Caco-2 (cell line): ENCODE data around the gene MT3. TPM values are rescaled to one million over a fixed set of nuclear protein-coding genes. Genes with fewer than 3 reads are reported as not detected.
A peak's percentile ranks its signal among the peaks of the same experiment; 100 is the strongest.

ENCODE experiments used
- BruUV-seq: library from RNA; stranded (reverse); fragments of 400-500 nt; replicated peaks from 2 replicates; lab custom pipeline; 2021; lab: Mats Ljungman, UMichigan
- CTCF ChIA-PET: fragments of 300-600 bp; sonication (Branson Sonifier 250); formaldehyde crosslinking; loops from one replicate; lab custom pipeline; 2022; ENCODE audit warnings: antibody characterized with exemption; lab: Charles Lee
- POLR2A ChIA-PET: fragments of 300-600 bp; sonication (Branson Sonifier 250); formaldehyde crosslinking; loops from one replicate; lab custom pipeline; 2022; ENCODE audit warnings: antibody characterized with exemption; lab: Charles Lee
- DNase-seq, 2 experiments: peaks; one replicate each; pipeline versions ENCODE4 v3.0.0 to v3.0.0-alpha.2; 2020 to 2022
- H3K27me3 ChIP-seq: replicated peaks from 2 replicates; pipeline ENCODE4 v1.6.0; 2011; ENCODE audit warnings: low read length; ENCODE audit not compliant: control insufficient read depth, insufficient read depth
- H3K36me3 ChIP-seq: 2 replicates; pipeline ENCODE4 v1.5.1; 2011; ENCODE audit warnings: low read length; ENCODE audit not compliant: control insufficient read depth, insufficient read depth
- H3K4me1 ChIP-seq: fragments of 250-450 bp; sonication (Bioruptor Pico); 2 replicates; pipeline ENCODE4 v1.5.1; 2020; ENCODE audit warnings: mild to moderate bottlenecking
- H3K4me3 ChIP-seq: 2 replicates; pipeline ENCODE4 v1.5.1; 2011; ENCODE audit warnings: low read depth, mild to moderate bottlenecking, control low read depth, low read length
- H3K9me3 ChIP-seq: fragments of 250-450 bp; sonication (Bioruptor Pico); 2 replicates; pipeline ENCODE4 v1.5.1; 2020; ENCODE audit warnings: mild to moderate bottlenecking, moderate library complexity
- H3K27ac Mint-ChIP-seq: one replicate; pipeline ENCODE4 v1.8.0; 2022; ENCODE audit warnings: mixed read lengths; ENCODE audit not compliant: unreplicated experiment
- H3K27me3 Mint-ChIP-seq: one replicate; pipeline ENCODE4 v1.8.0; 2022; ENCODE audit warnings: mixed read lengths; ENCODE audit not compliant: insufficient read depth, unreplicated experiment
- H3K36me3 Mint-ChIP-seq: one replicate; pipeline ENCODE4 v1.8.0; 2022; ENCODE audit warnings: mild to moderate bottlenecking, mixed read lengths; ENCODE audit not compliant: insufficient read depth, unreplicated experiment
- H3K4me1 Mint-ChIP-seq: one replicate; pipeline ENCODE4 v1.8.0; 2022; ENCODE audit warnings: low read depth, mixed read lengths; ENCODE audit not compliant: unreplicated experiment
- H3K4me3 Mint-ChIP-seq: one replicate; pipeline ENCODE4 v1.8.0; 2022; ENCODE audit warnings: mild to moderate bottlenecking, moderate library complexity, mixed read lengths; ENCODE audit not compliant: unreplicated experiment
- H3K9me3 Mint-ChIP-seq: one replicate; pipeline ENCODE4 v1.8.0; 2022; ENCODE audit warnings: mixed read lengths; ENCODE audit not compliant: unreplicated experiment
- CTCF ChIP-seq, 2 experiments: fragments of 200-600 bp in 1 of 2; IDR thresholded peaks; 1 replicate in 1 of 2; 2 replicates in 1 of 2; pipeline versions ENCODE4 v1.5.1 to v1.8.0; 2011 to 2022; ENCODE audit warnings: antibody characterized with exemption in 1 of 2, control low read depth in 1 of 2, inconsistent platforms in 1 of 2, low read depth in 1 of 2, low read length in 1 of 2, mild to moderate bottlenecking in 1 of 2, moderate library complexity in 1 of 2; ENCODE audit not compliant: insufficient read depth in 1 of 2, severe bottlenecking in 1 of 2, unreplicated experiment in 1 of 2
- intact Hi-C: fragments of 100-400 bp; cut with micrococcal nuclease; formaldehyde crosslinking; loops from one replicate; pipeline ENCODE4 v1.10.0; 2022; ENCODE audit not compliant: unreplicated experiment
- total RNA-seq: library from RNA; stranded (reverse); gene quantifications from 2 replicates; pipeline ENCODE4 v1.2.3, GENCODE V29; 2022

The MT3 gene
- total RNA-seq, 1 experiment from 2014 or later, result not detected

- Histone ChIP-seq H3K4me1 (no peaks in the 10 kb centered on the region), H3K9me3 (no peaks in the 10 kb centered on the region), H3K36me3 (no peaks in the 10 kb centered on the region), H3K4me3 (no peak overlapping the region), H3K27me3 (peaks cover 13% of the 10 kb centered on the region)
- ChIA-PET CTCF (no interaction called here), POLR2A (no interaction called here)
- peaks cover 32% of the 10 kb centered on the region for H3K27me3 Mint-ChIP-seq
- peaks cover 5% of the 10 kb centered on the region for H3K4me1 Mint-ChIP-seq
- H3K27ac Mint-ChIP-seq, result no peak overlapping the region
- TF ChIP-seq CTCF (IDR thresholded peaks at IDR 0.05; ENCODE audit: insufficient read depth in 1 of 2, low read depth in 1 of 2, low read length in 1 of 2, severe bottlenecking in 1 of 2, unreplicated experiment in 1 of 2), result no peak
- no peaks in the 10 kb centered on the region for H3K9me3 Mint-ChIP-seq
- intact Hi-C loops, result no loop called here
- H3K36me3 Mint-ChIP-seq, result no peaks in the 10 kb centered on the region
- H3K4me3 Mint-ChIP-seq, result no peak overlapping the region
- no peak for DNase-seq
- BruUV-seq, result no TSS peak
These were observed 46.2 kb downstream of the MT3 start for GRCh38 chr16:56635441-56635967.

GRCh38 chr16:56636616-56637413, 47.5 kb downstream of the MT3 start:
- H3K4me3 Mint-ChIP-seq, result no peak overlapping the region
- Histone ChIP-seq H3K4me3 (no peak overlapping the region), H3K27me3 (peaks cover 12% of the 10 kb centered on the region), H3K9me3 (no peaks in the 10 kb centered on the region), H3K36me3 (no peaks in the 10 kb centered on the region), H3K4me1 (no peaks in the 10 kb centered on the region)
- DNase-seq, result no peak
- H3K36me3 Mint-ChIP-seq, result no peaks in the 10 kb centered on the region
- no peaks in the 10 kb centered on the region for H3K9me3 Mint-ChIP-seq
- CTCF ChIA-PET, result interaction anchor here (1.0 kb wide), 1 partner anchor 65 kb away, joined by 3 read pairs; no protein-coding TSS in a partner anchor
- intact Hi-C loops, result no loop called here
- no peak for TF ChIP-seq CTCF (IDR thresholded peaks at IDR 0.05; ENCODE audit: insufficient read depth in 1 of 2, low read depth in 1 of 2, low read length in 1 of 2, severe bottlenecking in 1 of 2, unreplicated experiment in 1 of 2)
- BruUV-seq, result no TSS peak
- no peak overlapping the region for H3K27ac Mint-ChIP-seq
- POLR2A ChIA-PET, result no interaction called here
- H3K27me3 Mint-ChIP-seq, result peaks cover 27% of the 10 kb centered on the region
- peaks cover 3% of the 10 kb centered on the region for H3K4me1 Mint-ChIP-seq

- H3K4me1 ChIP-seq, result no peaks in the 10 kb centered on the region
- H3K36me3 ChIP-seq, result no peaks in the 10 kb centered on the region
- no TSS peak for BruUV-seq
- no peak within 1 kb of the TSS for H3K27ac Mint-ChIP-seq
- ChIA-PET CTCF (interaction anchor here (1.2 to 1.8 kb wide), 2 partner anchors 37 to 64 kb away, joined by 4 read pairs; no protein-coding TSS in a partner anchor), POLR2A (no interaction called here)
- peaks cover 9% of the 10 kb centered on the region for H3K27me3 ChIP-seq
- intact Hi-C loops, result no loop called here
- H3K9me3 Mint-ChIP-seq, result no peaks in the 10 kb centered on the region
- H3K36me3 Mint-ChIP-seq, result no peaks in the 10 kb centered on the region
- no peaks in the 10 kb centered on the region for H3K9me3 ChIP-seq
- H3K4me3 ChIP-seq, result peak within 1 kb of the TSS; percentile 45
- no peak for TF ChIP-seq CTCF (IDR thresholded peaks at IDR 0.05; ENCODE audit: insufficient read depth in 1 of 2, low read depth in 1 of 2, low read length in 1 of 2, severe bottlenecking in 1 of 2, unreplicated experiment in 1 of 2)
- peak within 1 kb of the TSS; percentile 77 for H3K4me3 Mint-ChIP-seq
- peaks cover 19% of the 10 kb centered on the region for H3K27me3 Mint-ChIP-seq
- no peaks in the 10 kb centered on the region for H3K4me1 Mint-ChIP-seq
- DNase-seq, result peak; percentile 72 to 80
These were observed 48.8 kb downstream of the MT3 start, which contains the start of gene MT1A for GRCh38 chr16:56637814-56638750. Gene MT1A (plus strand): TSS chr16:56638666. CDS start chr16:56638739, 73 bp downstream.
